Thyroid gland (tissue), 4 donors: ENCODE data around the gene IFITM10.

ENCODE experiments used
- POLR2A ChIP-seq, 2 donors: fragments of 450-650 bp; IDR thresholded peaks; one replicate each; pipeline ENCODE4 v1.6.1; 2017; ENCODE audit warnings: antibody characterized with exemption in 2 of 2, mild to moderate bottlenecking in 2 of 2, moderate library complexity in 1 of 2
- TF ChIP-seq, protein P1 (sequence below), 6 experiments: fragments of 200-600 bp in 3 of 6; fragments of 450-650 bp in 3 of 6; sonication (generic) in 3 of 6; IDR thresholded peaks; one replicate each; pipeline ENCODE4 v1.5.1; 2016 to 2019; ENCODE audit warnings: antibody characterized with exemption in 6 of 6, mild to moderate bottlenecking in 2 of 6, inconsistent platforms in 1 of 6, moderate library complexity in 1 of 6

DNA sequence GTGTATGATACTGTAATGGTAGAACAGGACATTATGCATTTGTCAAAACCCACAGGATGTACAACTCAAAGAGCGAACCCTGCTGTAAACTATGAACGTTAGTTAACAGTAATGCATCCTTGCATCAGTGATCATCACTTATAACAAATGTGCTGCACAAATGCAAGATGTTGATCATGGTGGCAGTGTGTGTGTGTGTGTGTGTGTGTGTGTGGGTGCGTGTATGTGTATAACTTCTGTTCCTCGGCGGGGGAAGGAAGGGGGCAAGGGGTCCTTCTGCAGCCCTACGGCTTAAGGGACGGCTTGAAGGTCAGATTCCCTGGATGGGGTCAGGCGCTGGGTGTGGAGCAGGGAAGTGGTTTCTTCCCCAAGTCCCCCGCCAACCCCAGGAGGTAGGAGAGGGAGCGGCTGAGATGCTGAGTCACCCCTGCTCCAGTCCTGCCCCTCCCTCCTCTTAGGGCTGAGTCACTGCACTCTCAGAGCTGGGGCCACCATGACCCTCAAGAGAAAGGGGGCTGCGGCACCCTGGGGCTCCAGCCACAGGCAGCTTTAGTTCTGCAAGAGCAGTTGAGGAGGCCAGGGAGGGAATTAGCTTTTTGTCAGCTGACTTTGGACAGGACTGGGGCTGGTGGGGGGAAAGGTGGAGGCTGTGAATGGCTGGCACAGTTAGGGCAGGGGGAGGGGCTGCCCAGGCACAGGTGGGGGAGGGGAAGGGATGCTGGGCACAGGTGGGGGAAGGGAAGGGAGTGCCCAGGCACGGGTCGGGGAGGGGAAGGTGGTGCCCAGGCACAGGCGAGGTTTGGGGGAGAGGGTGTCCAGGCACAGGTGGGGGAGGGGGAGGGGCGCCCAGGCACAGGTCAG, 22.1 kb upstream of the IFITM10 start:
- TF ChIP-seq, protein P1, sequence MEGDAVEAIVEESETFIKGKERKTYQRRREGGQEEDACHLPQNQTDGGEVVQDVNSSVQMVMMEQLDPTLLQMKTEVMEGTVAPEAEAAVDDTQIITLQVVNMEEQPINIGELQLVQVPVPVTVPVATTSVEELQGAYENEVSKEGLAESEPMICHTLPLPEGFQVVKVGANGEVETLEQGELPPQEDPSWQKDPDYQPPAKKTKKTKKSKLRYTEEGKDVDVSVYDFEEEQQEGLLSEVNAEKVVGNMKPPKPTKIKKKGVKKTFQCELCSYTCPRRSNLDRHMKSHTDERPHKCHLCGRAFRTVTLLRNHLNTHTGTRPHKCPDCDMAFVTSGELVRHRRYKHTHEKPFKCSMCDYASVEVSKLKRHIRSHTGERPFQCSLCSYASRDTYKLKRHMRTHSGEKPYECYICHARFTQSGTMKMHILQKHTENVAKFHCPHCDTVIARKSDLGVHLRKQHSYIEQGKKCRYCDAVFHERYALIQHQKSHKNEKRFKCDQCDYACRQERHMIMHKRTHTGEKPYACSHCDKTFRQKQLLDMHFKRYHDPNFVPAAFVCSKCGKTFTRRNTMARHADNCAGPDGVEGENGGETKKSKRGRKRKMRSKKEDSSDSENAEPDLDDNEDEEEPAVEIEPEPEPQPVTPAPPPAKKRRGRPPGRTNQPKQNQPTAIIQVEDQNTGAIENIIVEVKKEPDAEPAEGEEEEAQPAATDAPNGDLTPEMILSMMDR (IDR thresholded peaks at IDR 0.05) = no peak
- TF ChIP-seq POLR2A (IDR thresholded peaks at IDR 0.05) = no peak
